IMR-90 (cell line): ENCODE data around the gene PLA2G2E. TPM values are rescaled to one million over a fixed set of nuclear protein-coding genes. Genes with fewer than 3 reads are reported as not detected.

Source experiments
- ATAC-seq: fragments of 200-7000 bp; cut with Tn5 transposase; 2 replicates; pipeline ENCODE4 v1.9.1; 2020; ENCODE audit warnings: low read depth, mild to moderate bottlenecking, moderate library complexity
- Bru-seq: library from RNA; stranded (reverse); fragments of 400-500 nt; gene quantifications from one replicate; lab custom pipeline; 2021; lab: Mats Ljungman, UMichigan
- BruChase-seq, 2 experiments: library from RNA; stranded (reverse); fragments of 400-500 nt; gene quantifications; one replicate each; lab custom pipeline; 2021; lab: Mats Ljungman, UMichigan
- BruUV-seq: library from RNA; stranded (reverse); fragments of 400-500 nt; replicated peaks from 2 replicates; lab custom pipeline; 2021; lab: Mats Ljungman, UMichigan
- CTCF ChIA-PET: fragments of 300-600 bp; formaldehyde crosslinking; extraction: SDS; loops from one replicate; lab custom pipeline; 2021; ENCODE audit warnings: antibody characterized with exemption; lab: Yijun Ruan, JAX
- POLR2A ChIA-PET: fragments of 300-600 bp; sonication (Branson Sonifier 250); formaldehyde crosslinking; loops from one replicate; lab custom pipeline; 2022; ENCODE audit warnings: antibody characterized with exemption; ENCODE audit not compliant: unreplicated experiment; lab: Charles Lee
- DNase-seq: peaks from one replicate; pipeline ENCODE4 v3.0.0; 2013
- H2AFZ ChIP-seq: replicated peaks from 2 replicates; pipeline ENCODE3; 2013; ENCODE audit warnings: low read length, mild to moderate bottlenecking; ENCODE audit not compliant: poor library complexity
- H2AK5ac ChIP-seq: 2 replicates; pipeline ENCODE4 v1.6.1; 2013; ENCODE audit warnings: low read depth, low read length, inconsistent platforms
- H2AK9ac ChIP-seq: replicated peaks from 2 replicates; pipeline ENCODE3; 2013; ENCODE audit warnings: mild to moderate bottlenecking, low read depth, low read length, moderate library complexity; ENCODE audit not compliant: poor library complexity
- H2BK120ac ChIP-seq: 2 replicates; pipeline ENCODE4 v1.6.1; 2013; ENCODE audit warnings: low read depth, low read length, inconsistent platforms
- H2BK15ac ChIP-seq: 3 replicates; pipeline ENCODE4 v1.6.1; 2013; ENCODE audit warnings: low read depth, low read length, inconsistent platforms
- H2BK20ac ChIP-seq: 2 replicates; pipeline ENCODE4 v1.6.1; 2013; ENCODE audit warnings: low read depth, mild to moderate bottlenecking, inconsistent platforms, low read length, moderate library complexity
- H2BK5ac ChIP-seq: 2 replicates; pipeline ENCODE4 v1.6.1; 2013; ENCODE audit warnings: mild to moderate bottlenecking, low read depth, low read length, inconsistent platforms; ENCODE audit not compliant: poor library complexity, severe bottlenecking
- H3K14ac ChIP-seq: replicated peaks from 2 replicates; pipeline ENCODE4 v1.6.1; 2013; ENCODE audit warnings: low read depth, low read length, inconsistent platforms
- H3K18ac ChIP-seq: 2 replicates; pipeline ENCODE4 v1.6.1; 2013; ENCODE audit warnings: low read depth, low read length, control low read depth
- H3K23ac ChIP-seq: 2 replicates; pipeline ENCODE4 v1.6.1; 2013; ENCODE audit warnings: low read depth, low read length, inconsistent platforms
- H3K27ac ChIP-seq: 2 replicates; pipeline ENCODE4 v1.5.1; 2013; ENCODE audit warnings: mild to moderate bottlenecking, control low read depth, low read length; ENCODE audit not compliant: insufficient read depth
- H3K27me3 ChIP-seq: 2 replicates; pipeline ENCODE4 v1.6.1; 2013; ENCODE audit warnings: low read length; ENCODE audit not compliant: control insufficient read depth, insufficient read depth
- H3K36me3 ChIP-seq: 2 replicates; pipeline ENCODE4 v1.6.1; 2013; ENCODE audit warnings: low read length, mixed read lengths; ENCODE audit not compliant: control insufficient read depth, insufficient read depth
- H3K4ac ChIP-seq: 2 replicates; pipeline ENCODE4 v1.6.1; 2013; ENCODE audit warnings: low read depth, low read length, inconsistent platforms
- H3K4me1 ChIP-seq: 2 replicates; pipeline ENCODE4 v1.6.1; 2013; ENCODE audit warnings: low read length, mixed read lengths; ENCODE audit not compliant: control insufficient read depth, insufficient read depth
- H3K4me2 ChIP-seq: 2 replicates; pipeline ENCODE4 v1.6.1; 2013; ENCODE audit warnings: low read depth, mild to moderate bottlenecking, control low read depth, low read length, moderate library complexity
- H3K4me3 ChIP-seq: 2 replicates; pipeline ENCODE4 v1.5.1; 2013; ENCODE audit warnings: low read depth, mild to moderate bottlenecking, control low read depth, low read length, moderate library complexity; ENCODE audit not compliant: insufficient read depth
- H3K56ac ChIP-seq: 2 replicates; pipeline ENCODE4 v1.6.1; 2013; ENCODE audit warnings: low read length, inconsistent platforms; ENCODE audit not compliant: insufficient read depth; ENCODE audit errors: extremely low read depth
- H3K79me1 ChIP-seq, 2 experiments: 2 replicates each; pipeline ENCODE4 v1.6.1; 2013; ENCODE audit warnings: low read length in 2 of 2, inconsistent platforms in 1 of 2, low read depth in 1 of 2
- H3K9ac ChIP-seq: 2 replicates; pipeline ENCODE4 v1.6.1; 2013; ENCODE audit warnings: low read depth, low read length, control low read depth
- H3K9me1 ChIP-seq: 2 replicates; pipeline ENCODE4 v1.6.1; 2013; ENCODE audit warnings: low read length, inconsistent platforms; ENCODE audit not compliant: insufficient read depth
- H3K9me3 ChIP-seq: 2 replicates; pipeline ENCODE4 v1.6.1; 2013; ENCODE audit warnings: low read length; ENCODE audit not compliant: control insufficient read depth, insufficient read depth
- H4K20me1 ChIP-seq: 2 replicates; pipeline ENCODE4 v1.6.1; 2013; ENCODE audit warnings: low read length, inconsistent platforms; ENCODE audit not compliant: insufficient read depth
- H4K5ac ChIP-seq: 2 replicates; pipeline ENCODE4 v1.6.1; 2013; ENCODE audit warnings: mild to moderate bottlenecking, low read depth, low read length, control low read depth
- H4K8ac ChIP-seq, 2 experiments: 2 replicates each; pipeline ENCODE4 v1.6.1; 2013; ENCODE audit warnings: low read depth in 2 of 2, low read length in 2 of 2, control low read depth in 1 of 2, inconsistent platforms in 1 of 2
- H4K91ac ChIP-seq: 2 replicates; pipeline ENCODE4 v1.6.1; 2013; ENCODE audit warnings: low read depth, low read length, inconsistent platforms; ENCODE audit not compliant: insufficient read depth
- CEBPB ChIP-seq: IDR thresholded peaks from 2 replicates; pipeline ENCODE4 v1.6.1; 2012; ENCODE audit warnings: low read depth, low read length, improper control_type of control experiment
- CHD1 ChIP-seq: IDR thresholded peaks from 2 replicates; pipeline ENCODE4 v1.6.1; 2012; ENCODE audit warnings: low read depth, low read length, improper control_type of control experiment
- FOS ChIP-seq: fragments of 150-350 bp; IDR thresholded peaks from 2 replicates; pipeline ENCODE4 v1.6.1; 2016; ENCODE audit warnings: low read depth, low read length
- RAD21 ChIP-seq: IDR thresholded peaks from 2 replicates; pipeline ENCODE4 v1.6.1; 2012; ENCODE audit warnings: low read length, improper control_type of control experiment
- RCOR1 ChIP-seq: IDR thresholded peaks from 2 replicates; pipeline ENCODE4 v1.6.1; 2012; ENCODE audit warnings: mild to moderate bottlenecking, low read length, improper control_type of control experiment; ENCODE audit not compliant: insufficient replicate concordance
- RFX5 ChIP-seq: IDR thresholded peaks from 2 replicates; pipeline ENCODE4 v1.8.0; 2012; ENCODE audit warnings: low read depth, mild to moderate bottlenecking, low read length, moderate library complexity
- WGBS, 2 experiments: methylation state at CpG; one replicate each; pipeline versions ENCODE4 v1.1.5 to v1.1.7; 2013; ENCODE audit warnings: missing lambda C conversion rate in 2 of 2; ENCODE audit not compliant: insufficient read length in 1 of 2; ENCODE audit errors: extremely low coverage in 2 of 2; 5-methylcytosine and 5-hydroxymethylcytosine counted together
- dilution Hi-C: fragments of 300-500 bp; cut with HindIII; formaldehyde crosslinking; loops from one replicate; pipeline ENCODE4 v1.14.3; 2018; ENCODE audit warnings: low sequenced_read_pairs; ENCODE audit not compliant: unreplicated experiment
- in situ Hi-C: fragments of 300-500 bp; cut with MboI; formaldehyde crosslinking; loops from 3 replicates; pipeline ENCODE4 v1.14.3; 2019; ENCODE audit warnings: low sequenced_read_pairs, inconsistent platforms, mixed read lengths
- intact Hi-C: fragments of 100-400 bp; cut with micrococcal nuclease; formaldehyde crosslinking; loops from 2 replicates; pipeline ENCODE4 v1.10.0; 2022
- long read RNA-seq: library from polyadenylated mRNA; unstranded; transcript quantifications from one replicate; pipeline ENCODE4 v2.0.0, GENCODE V29; 2021; ENCODE audit not compliant: unreplicated experiment
- polyA plus RNA-seq, 3 experiments: library from polyadenylated mRNA; depleted of rRNA; stranded (reverse); fragments of >200 nt; gene quantifications; 2 replicates each; pipeline ENCODE4 v1.2.3, GENCODE V29; 2012; ENCODE audit warnings: low replicate concordance in 1 of 3
- total RNA-seq: library from RNA; depleted of rRNA; stranded (reverse); fragments of >200 nt; gene quantifications from 2 replicates; pipeline ENCODE4 v1.2.3, GENCODE V29; 2012; rRNA removed

Gene PLA2G2E, protein sequence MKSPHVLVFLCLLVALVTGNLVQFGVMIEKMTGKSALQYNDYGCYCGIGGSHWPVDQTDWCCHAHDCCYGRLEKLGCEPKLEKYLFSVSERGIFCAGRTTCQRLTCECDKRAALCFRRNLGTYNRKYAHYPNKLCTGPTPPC
- total RNA-seq (not detected in 2 replicates), polyA plus RNA-seq (2012; rRNA removed) (not detected in 2 replicates), Bru-seq, nascent RNA (not detected), BruChase-seq, experiment 1, labeled RNA remaining after a 6-hour chase (not detected), BruChase-seq, experiment 2, labeled RNA remaining after a 2-hour chase (not detected)
- not detected in 2 replicates for polyA plus RNA-seq (2012; cell fraction: cytosol; rRNA removed)
- not detected in 2 replicates for polyA plus RNA-seq (2012; cell fraction: nucleus; rRNA removed; ENCODE audit: low replicate concordance)
- long read RNA-seq: 0 reads

- Histone ChIP-seq H4K8ac (no peak within 1 kb of the TSS), H2BK5ac (no peak within 1 kb of the TSS), H3K36me3 (no peaks in the 10 kb centered on the region), H3K27ac (no peak within 1 kb of the TSS), H3K9ac (no peak within 1 kb of the TSS), H2BK20ac (no peak within 1 kb of the TSS), H4K20me1 (no peaks in the 10 kb centered on the region), H3K56ac (no peak within 1 kb of the TSS), H3K9me3 (no peaks in the 10 kb centered on the region), H3K4ac (no peak within 1 kb of the TSS), H2AFZ (peak within 1 kb of the TSS; percentile 26), H3K79me1 (no peaks in the 10 kb centered on the region), H3K23ac (no peak within 1 kb of the TSS), H3K4me1 (no peaks in the 10 kb centered on the region), H3K4me3 (no peak within 1 kb of the TSS), H2BK15ac (no peak within 1 kb of the TSS), H3K9me1 (no peaks in the 10 kb centered on the region), H2AK9ac (no peak within 1 kb of the TSS), H3K4me2 (no peak within 1 kb of the TSS), H2AK5ac (no peak within 1 kb of the TSS), H4K5ac (no peak within 1 kb of the TSS), H4K91ac (no peak within 1 kb of the TSS), H2BK120ac (no peak within 1 kb of the TSS), H3K18ac (no peak within 1 kb of the TSS), H3K14ac (no peak within 1 kb of the TSS), H3K27me3 (peaks cover 12% of the 10 kb centered on the region)
- dilution Hi-C loops: no loop called here
- BruUV-seq: no TSS peak
- ATAC-seq (no peak), DNase-seq (no peak)
- intact Hi-C loops: no loop called here
- TF ChIP-seq CHD1 (no peak), RFX5 (no peak), RAD21 (no peak), CEBPB (no peak), FOS (no peak), RCOR1 (no peak)
- ChIA-PET POLR2A (no interaction called here), CTCF (no interaction called here)
- WGBS, 2 experiments: 0% methylated on average over 1 of the region's 14 CpGs; no CpG with 5 or more reads in 1 of the 2 experiments
- in situ Hi-C loops: no loop called here
These were observed at the start of gene PLA2G2E for GRCh38 chr1:19923137-19923952. TSS of gene PLA2G2E (minus strand) at chr1:19923617. CDS start at chr1:19923559, 58 bp downstream.
